HG03460 (cell line): Measurements from ENCODE around the gene FSCN2.
"Not testable (repeated sequence)": the region's sequence is repeated elsewhere in the genome, so short reads cannot be mapped to it uniquely, and the experiment has no call there.

Experiments
- ATAC-seq: cut with Tn5 transposase; IDR thresholded peaks from one replicate; pipeline ENCODE4 v1.9.1; 2021; ENCODE audit not compliant: unreplicated experiment

FSCN2 gene

GRCh38 chr17:81573794-81574642, 45.8 kb downstream of the FSCN2 start:
- ATAC-seq: no peak

- ATAC-seq: no peak
These were observed 46.4 kb downstream of the FSCN2 start for GRCh38 chr17:81574643-81574956.

- no peak for ATAC-seq
These were observed 47.7 kb downstream of the FSCN2 start for GRCh38 chr17:81575836-81576235.

GRCh38 chr17:81576621-81577277, 48.6 kb downstream of the FSCN2 start:
- ATAC-seq: no peak

GRCh38 chr17:81577278-81578000, 49.3 kb downstream of the FSCN2 start:
- ATAC-seq: no peak

- no peak for ATAC-seq
These were observed 49.9 kb downstream of the FSCN2 start for GRCh38 chr17:81578038-81578441.

GRCh38 chr17:81578561-81579225, 50.5 kb downstream of the FSCN2 start:
- no peak for ATAC-seq

- ATAC-seq: no peak
These were observed 51.1 kb downstream of the FSCN2 start for GRCh38 chr17:81579298-81579697.

- no peak for ATAC-seq
These were observed 51.7 kb downstream of the FSCN2 start for GRCh38 chr17:81579821-81580321.

- no peak for ATAC-seq
These were observed 52.3 kb downstream of the FSCN2 start for GRCh38 chr17:81580481-81580880.

- ATAC-seq: no peak
These were observed 53.6 kb downstream of the FSCN2 start for GRCh38 chr17:81581758-81582157.

- no peak for ATAC-seq
These were observed 54.2 kb downstream of the FSCN2 start for GRCh38 chr17:81582341-81582740.

- ATAC-seq: no peak
These were observed 54.6 kb downstream of the FSCN2 start for GRCh38 chr17:81582749-81583148.

GRCh38 chr17:81583589-81584342, 55.6 kb downstream of the FSCN2 start:
- no peak for ATAC-seq

GRCh38 chr17:81584771-81585170, 56.6 kb downstream of the FSCN2 start:
- not testable (repeated sequence) for ATAC-seq

- ATAC-seq: no peak
These were observed 57.9 kb downstream of the FSCN2 start for GRCh38 chr17:81586096-81586495.
